Panc1 (cell line): ENCODE results near the gene TBC1D9B. TPM values are rescaled to one million over a fixed set of nuclear protein-coding genes. Genes with fewer than 3 reads are reported as not detected.

ENCODE experiments used
- ATAC-seq: fragments of 200-7000 bp; cut with Tn5 transposase; 2 replicates; pipeline ENCODE4 v1.9.1; 2020; ENCODE audit warnings: mild to moderate bottlenecking, moderate library complexity
- BruUV-seq: library from RNA; stranded (reverse); fragments of 400-500 nt; replicated peaks from 2 replicates; lab custom pipeline; 2021; lab: Mats Ljungman, UMichigan
- CTCF ChIA-PET: fragments of 300-600 bp; sonication (Branson Sonifier 250); formaldehyde crosslinking; loops from one replicate; lab custom pipeline; 2022; ENCODE audit warnings: antibody characterized with exemption; lab: Charles Lee
- POLR2A ChIA-PET: fragments of 300-600 bp; sonication (Branson Sonifier 250); formaldehyde crosslinking; loops from one replicate; lab custom pipeline; 2022; ENCODE audit warnings: antibody characterized with exemption; lab: Charles Lee
- DNase-seq: peaks from one replicate; pipeline ENCODE4 v3.0.0-alpha.2; 2010; ENCODE audit warnings: low read depth, low spot score
- H3K27ac ChIP-seq: 2 replicates; pipeline ENCODE4 v1.5.1; 2011; ENCODE audit warnings: mild to moderate bottlenecking, low read length, inconsistent platforms
- H3K27me3 ChIP-seq: fragments of 200-500 bp; sonication (Bioruptor generic); 2 replicates; pipeline ENCODE4 v1.6.0; 2014; ENCODE audit warnings: low read length, inconsistent platforms; ENCODE audit not compliant: control insufficient read depth, insufficient read depth
- H3K36me3 ChIP-seq: fragments of 200-500 bp; sonication (Bioruptor generic); 2 replicates; pipeline ENCODE4 v1.5.1; 2014; ENCODE audit warnings: inconsistent platforms, mild to moderate bottlenecking, low read length, moderate library complexity; ENCODE audit not compliant: control insufficient read depth, insufficient read depth
- H3K4me1 ChIP-seq: 2 replicates; pipeline ENCODE4 v1.5.1; 2011; ENCODE audit warnings: inconsistent platforms, mild to moderate bottlenecking, low read length, moderate library complexity; ENCODE audit not compliant: control insufficient read depth, insufficient read depth
- H3K4me3 ChIP-seq, 2 experiments: 2 replicates each; pipeline ENCODE4 v1.5.1; 2011 to 2012; ENCODE audit warnings: low read depth in 2 of 2, low read length in 2 of 2, mild to moderate bottlenecking in 2 of 2, inconsistent platforms in 1 of 2, moderate library complexity in 1 of 2
- H3K9me3 ChIP-seq: fragments of 200-500 bp; sonication (Bioruptor generic); 2 replicates; pipeline ENCODE4 v1.5.1; 2014; ENCODE audit warnings: low read depth, mild to moderate bottlenecking, inconsistent platforms, low read length, moderate library complexity; ENCODE audit not compliant: control insufficient read depth, insufficient read depth
- CTCF ChIP-seq: fragments of 450-650 bp; IDR thresholded peaks from 2 replicates; pipeline ENCODE4 v1.5.1; 2017; ENCODE audit warnings: mild to moderate bottlenecking
- POLR2AphosphoS5 ChIP-seq: IDR thresholded peaks from 2 replicates; pipeline ENCODE4 v1.6.1; 2012; ENCODE audit warnings: mild to moderate bottlenecking, low read depth, low read length, moderate library complexity
- REST ChIP-seq, 2 experiments: IDR thresholded peaks; 2 replicates each; pipeline ENCODE4 v1.6.1; 2011 to 2012; ENCODE audit warnings: low read depth in 2 of 2, control low read depth in 1 of 2, low read length in 1 of 2, mild to moderate bottlenecking in 1 of 2, moderate library complexity in 1 of 2; ENCODE audit not compliant: insufficient read depth in 1 of 2
- SIN3A ChIP-seq: IDR thresholded peaks from 2 replicates; pipeline ENCODE4 v1.6.1; 2012; ENCODE audit warnings: low read depth, mild to moderate bottlenecking, low read length, moderate library complexity, borderline replicate concordance; ENCODE audit not compliant: insufficient read depth
- TCF7L2 ChIP-seq: IDR thresholded peaks from 2 replicates; pipeline ENCODE4 v1.6.1; 2011; ENCODE audit warnings: mild to moderate bottlenecking, low read depth, low read length, inconsistent platforms
- in situ Hi-C: cut with HindIII; loops from 2 replicates; pipeline ENCODE4 v1.10.0; 2016; ENCODE audit warnings: low sequenced_read_pairs, low pct_unique_long_range_greater_than_20kb
- intact Hi-C: fragments of 100-400 bp; cut with micrococcal nuclease; formaldehyde crosslinking; loops from one replicate; pipeline ENCODE4 v1.10.0; 2022; ENCODE audit not compliant: unreplicated experiment
- total RNA-seq: library from RNA; stranded (reverse); gene quantifications from one replicate; pipeline ENCODE4 v1.2.1, GENCODE V29; 2021; ENCODE audit not compliant: unreplicated experiment

TBC1D9B gene
- total RNA-seq, 1 experiment from 2014 or later = 131 TPM

GRCh38 chr5:179882338-179882737, 25.4 kb downstream of the TBC1D9B start:
- intact Hi-C loops = no loop called here
- CTCF ChIA-PET = no interaction called here
- Histone ChIP-seq H3K9me3 (peaks cover 18% of the 10 kb centered on the region), H3K27me3 (no peaks in the 10 kb centered on the region), H3K4me1 (no peaks in the 10 kb centered on the region), H3K4me3 (no peak overlapping the region), H3K36me3 (peaks cover 11% of the 10 kb centered on the region), H3K27ac (no peak overlapping the region)
- POLR2A ChIA-PET = no interaction called here
- no peak for ATAC-seq
- TF ChIP-seq CTCF = no peak
- no peak for TF ChIP-seq SIN3A
- TF ChIP-seq TCF7L2 = no peak
- no peak for TF ChIP-seq POLR2AphosphoS5
- no peak for TF ChIP-seq REST (IDR thresholded peaks at IDR 0.05; ENCODE audit: insufficient read depth in 1 of 2, low read depth in 2 of 2, low read length in 1 of 2)
- in situ Hi-C loops = no loop called here
- no peak for DNase-seq
- no TSS peak for BruUV-seq

DNA sequence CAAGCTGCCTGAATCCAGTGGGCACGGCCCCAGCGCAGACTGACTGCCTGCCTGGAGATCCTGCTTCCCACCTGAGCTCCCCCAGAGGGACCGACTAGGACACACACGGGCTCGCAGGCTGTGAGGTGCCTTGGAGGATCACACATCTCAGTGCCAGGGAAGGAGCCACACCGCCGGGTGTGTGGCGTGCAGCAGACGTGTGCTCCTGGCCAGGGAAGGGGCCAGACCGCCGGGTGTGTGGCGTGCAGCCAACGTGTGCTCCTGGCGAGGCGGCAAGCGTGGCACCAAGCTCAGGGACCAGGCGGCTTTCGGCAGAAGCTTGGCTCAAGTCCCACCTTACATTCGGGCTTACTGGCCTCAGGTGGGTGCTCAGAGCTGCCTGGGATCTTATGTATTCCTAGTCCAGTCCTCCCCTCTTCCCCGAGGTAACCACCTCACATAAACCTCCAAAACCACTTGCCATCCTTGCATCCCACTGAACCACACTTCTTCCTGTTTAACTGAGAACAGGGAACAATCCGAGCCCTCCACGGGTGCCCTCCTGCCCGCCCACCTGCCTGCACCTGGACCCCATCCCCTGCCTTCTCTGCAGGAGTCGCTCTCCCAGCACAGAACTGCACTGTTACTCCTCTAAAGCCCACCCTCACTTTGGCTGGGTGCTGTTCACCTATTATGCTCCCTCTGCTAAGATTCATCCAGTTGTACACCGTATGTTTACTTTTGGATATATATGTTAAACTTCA, 26.7 kb downstream of the TBC1D9B start:
- TF ChIP-seq REST (IDR thresholded peaks at IDR 0.05; ENCODE audit: insufficient read depth in 1 of 2, low read depth in 2 of 2, low read length in 1 of 2) = no peak
- POLR2A ChIA-PET = interaction anchor here (0.6 to 0.7 kb wide), 3 partner anchors 12 to 39 kb away, joined by 3 to 6 read pairs (median 4); no protein-coding TSS in a partner anchor
- CTCF ChIA-PET = no interaction called here
- in situ Hi-C loops = no loop called here
- H3K36me3 ChIP-seq = peaks cover 8% of the 10 kb centered on the region
- H3K4me1 ChIP-seq = no peaks in the 10 kb centered on the region
- intact Hi-C loops = no loop called here
- no TSS peak for BruUV-seq
- no peak for ATAC-seq
- no peak overlapping the region for H3K4me3 ChIP-seq
- H3K27ac ChIP-seq = no peak overlapping the region
- peaks cover 18% of the 10 kb centered on the region for H3K9me3 ChIP-seq
- DNase-seq = no peak
- no peaks in the 10 kb centered on the region for H3K27me3 ChIP-seq
